Measurements from ENCODE around the gene YOD1.

YOD1 gene

GRCh38 chr1:207031632-207032264, 19.3 kb downstream of the YOD1 start:
- Histone ChIP-seq H3K4me1 (ENCODE audit: insufficient read depth, low read length, severe bottlenecking) (no peaks in the 10 kb centered on the region), H2AFZ (ENCODE audit: low read length) (no peak overlapping the region), H3K79me2 (ENCODE audit: insufficient read depth, low read length) (no peaks in the 10 kb centered on the region), H4K20me1 (ENCODE audit: insufficient read depth, low read length) (no peaks in the 10 kb centered on the region), H3K9me2 (ENCODE audit: low read depth, low read length) (no peaks in the 10 kb centered on the region), H3K9me3 (ENCODE audit: low read length) (no peaks in the 10 kb centered on the region), H3K27me3 (ENCODE audit: insufficient read depth, low read length) (no peaks in the 10 kb centered on the region), H3K9ac (ENCODE audit: low read length) (no peak overlapping the region), H3K27ac (ENCODE audit: low read depth, low read length, poor library complexity, severe bottlenecking) (no peak overlapping the region), H3F3A (ENCODE audit: insufficient read depth, low read length) (no peaks in the 10 kb centered on the region), H3K36me3 (ENCODE audit: insufficient read depth, low read length) (no peaks in the 10 kb centered on the region), H3K4me2 (ENCODE audit: low read length) (no peak overlapping the region), H3K4me3 (ENCODE audit: low read depth, low read length, poor library complexity, severe bottlenecking) (no peak overlapping the region)
- TF ChIP-seq EZH2 (IDR thresholded peaks at IDR 0.05; ENCODE audit: borderline replicate concordance, low read length): no peak
- no peak for TF ChIP-seq CTCF (IDR thresholded peaks at IDR 0.05; ENCODE audit: low read length)

- Histone ChIP-seq H4K20me1 (ENCODE audit: insufficient read depth, low read length) (no peaks in the 10 kb centered on the region), H3K4me2 (ENCODE audit: low read length) (no peak overlapping the region), H3K79me2 (ENCODE audit: insufficient read depth, low read length) (no peaks in the 10 kb centered on the region), H3K9me2 (ENCODE audit: low read depth, low read length) (no peaks in the 10 kb centered on the region), H3K27ac (ENCODE audit: low read depth, low read length, poor library complexity, severe bottlenecking) (no peak overlapping the region), H3K27me3 (ENCODE audit: insufficient read depth, low read length) (no peaks in the 10 kb centered on the region), H2AFZ (ENCODE audit: low read length) (no peak overlapping the region), H3K4me1 (ENCODE audit: insufficient read depth, low read length, severe bottlenecking) (no peaks in the 10 kb centered on the region), H3F3A (ENCODE audit: insufficient read depth, low read length) (no peaks in the 10 kb centered on the region), H3K9me3 (ENCODE audit: low read length) (no peaks in the 10 kb centered on the region), H3K4me3 (ENCODE audit: low read depth, low read length, poor library complexity, severe bottlenecking) (no peak overlapping the region), H3K9ac (ENCODE audit: low read length) (no peak overlapping the region), H3K36me3 (ENCODE audit: insufficient read depth, low read length) (no peaks in the 10 kb centered on the region)
- TF ChIP-seq CTCF (IDR thresholded peaks at IDR 0.05; ENCODE audit: low read length) (no peak), EZH2 (IDR thresholded peaks at IDR 0.05; ENCODE audit: borderline replicate concordance, low read length) (no peak)
Observed at GRCh38 chr1:207031016-207031415, 20.0 kb downstream of the YOD1 start.

- no peak overlapping the region for H3K4me3 ChIP-seq (ENCODE audit: low read depth, low read length, poor library complexity, severe bottlenecking)
- no peak overlapping the region for H2AFZ ChIP-seq (ENCODE audit: low read length)
- H3K27ac ChIP-seq (ENCODE audit: low read depth, low read length, poor library complexity, severe bottlenecking): no peak overlapping the region
- H3K4me1 ChIP-seq (ENCODE audit: insufficient read depth, low read length, severe bottlenecking): no peaks in the 10 kb centered on the region
- no peak overlapping the region for H3K4me2 ChIP-seq (ENCODE audit: low read length)
- no peaks in the 10 kb centered on the region for H3K36me3 ChIP-seq (ENCODE audit: insufficient read depth, low read length)
- no peaks in the 10 kb centered on the region for H3K9me3 ChIP-seq (ENCODE audit: low read length)
- no peak for TF ChIP-seq CTCF (IDR thresholded peaks at IDR 0.05; ENCODE audit: low read length)
- no peak for TF ChIP-seq EZH2 (IDR thresholded peaks at IDR 0.05; ENCODE audit: borderline replicate concordance, low read length)
- H4K20me1 ChIP-seq (ENCODE audit: insufficient read depth, low read length): no peaks in the 10 kb centered on the region
- no peaks in the 10 kb centered on the region for H3K79me2 ChIP-seq (ENCODE audit: insufficient read depth, low read length)
- H3K9me2 ChIP-seq (ENCODE audit: low read depth, low read length): no peaks in the 10 kb centered on the region
- H3K27me3 ChIP-seq (ENCODE audit: insufficient read depth, low read length): no peaks in the 10 kb centered on the region
- H3K9ac ChIP-seq (ENCODE audit: low read length): no peak overlapping the region
- no peaks in the 10 kb centered on the region for H3F3A ChIP-seq (ENCODE audit: insufficient read depth, low read length)
Observed at GRCh38 chr1:207030522-207031009, 20.4 kb downstream of the YOD1 start.
